H1 (cell line): ENCODE results near the gene SLC7A10. TPM values are rescaled to one million over a fixed set of nuclear protein-coding genes. Genes with fewer than 3 reads are reported as not detected.

ENCODE experiments used
- CTCF ChIA-PET: fragments of 300-600 bp; sonication (Branson Sonifier 250); formaldehyde crosslinking; loops from one replicate; lab custom pipeline; 2021; ENCODE audit not compliant: partially characterized antibody; lab: Charles Lee
- POLR2A ChIA-PET: fragments of 300-600 bp; sonication (Branson Sonifier 250); formaldehyde crosslinking; loops from one replicate; lab custom pipeline; 2021; ENCODE audit warnings: inconsistent platforms; ENCODE audit not compliant: partially characterized antibody; lab: Charles Lee
- DNase-seq, 2 experiments: peaks; one replicate each; pipeline versions ENCODE4 v3.0.0 to v3.0.0-alpha.2; 2010 to 2022; ENCODE audit warnings: low spot score in 2 of 2, low read depth in 1 of 2, mixed read lengths in 1 of 2
- FAIRE-seq: peaks from 2 replicates; lab custom pipeline; 2011; peaks lifted over from hg19 to GRCh38; lab: Jason Lieb, UNC
- H2AFZ ChIP-seq: 2 replicates; pipeline ENCODE4 v1.8.1; 2012; ENCODE audit warnings: low read length, inconsistent platforms
- H2AK5ac ChIP-seq: 2 replicates; pipeline ENCODE4 v1.6.1; 2013; ENCODE audit warnings: low read depth, low read length
- H2BK120ac ChIP-seq: replicated peaks from 2 replicates; pipeline ENCODE3; 2013; ENCODE audit warnings: low read depth, low read length, inconsistent platforms
- H2BK12ac ChIP-seq: 2 replicates; pipeline ENCODE4 v1.6.1; 2013; ENCODE audit warnings: low read depth, low read length
- H2BK15ac ChIP-seq: 2 replicates; pipeline ENCODE4 v1.6.1; 2013; ENCODE audit warnings: low read length
- H2BK20ac ChIP-seq: 2 replicates; pipeline ENCODE4 v1.6.1; 2013; ENCODE audit warnings: low read length
- H2BK5ac ChIP-seq: 2 replicates; pipeline ENCODE4 v1.6.1; 2013; ENCODE audit warnings: low read depth, low read length
- H3K14ac ChIP-seq: 2 replicates; pipeline ENCODE4 v1.6.1; 2013; ENCODE audit warnings: inconsistent platforms; ENCODE audit not compliant: insufficient read length
- H3K18ac ChIP-seq: 2 replicates; pipeline ENCODE4 v1.6.1; 2013; ENCODE audit warnings: low read length; ENCODE audit errors: extremely low read depth
- H3K23ac ChIP-seq: 2 replicates; pipeline ENCODE4 v1.6.1; 2013; ENCODE audit warnings: inconsistent platforms; ENCODE audit not compliant: insufficient read length
- H3K23me2 ChIP-seq: 2 replicates; pipeline ENCODE4 v1.6.1; 2013; ENCODE audit warnings: low read depth, low read length
- H3K27ac ChIP-seq: 2 replicates; pipeline ENCODE4 v1.6.1; 2011; ENCODE audit warnings: low read depth, low read length, inconsistent platforms
- H3K27me3 ChIP-seq, 4 experiments: replicated peaks in 1 of 4; 1 replicate in 1 of 4; 2 replicates in 3 of 4; pipeline versions ENCODE4 v1.6.1 to v1.8.1; 2011 to 2013; ENCODE audit warnings: low read length in 3 of 4, mild to moderate bottlenecking in 3 of 4, inconsistent platforms in 2 of 4, mixed read lengths in 2 of 4, moderate library complexity in 1 of 4; ENCODE audit not compliant: control insufficient read depth in 3 of 4, insufficient read depth in 3 of 4; ENCODE audit errors: extremely low read depth in 1 of 4
- H3K36me3 ChIP-seq, 4 experiments: 2 replicates each; pipeline versions ENCODE4 v1.6.1 to v1.8.1; 2011 to 2013; ENCODE audit warnings: mild to moderate bottlenecking in 4 of 4, low read length in 3 of 4, moderate library complexity in 2 of 4, control low read depth in 1 of 4, inconsistent platforms in 1 of 4; ENCODE audit not compliant: insufficient read depth in 4 of 4, control insufficient read depth in 2 of 4
- H3K4ac ChIP-seq: replicated peaks from 2 replicates; pipeline ENCODE3; 2013; ENCODE audit warnings: low read length, low read depth, mixed read lengths, inconsistent platforms; ENCODE audit not compliant: insufficient read length
- H3K4me1 ChIP-seq, 4 experiments: replicated peaks in 1 of 4; 1 replicate in 1 of 4; 2 replicates in 3 of 4; pipeline versions ENCODE4 v1.6.1 to v1.8.1; 2011 to 2013; ENCODE audit warnings: low read length in 3 of 4, inconsistent platforms in 2 of 4, mixed read lengths in 1 of 4; ENCODE audit not compliant: insufficient read depth in 4 of 4, control insufficient read depth in 3 of 4
- H3K4me2 ChIP-seq, 2 experiments: 2 replicates each; pipeline versions ENCODE4 v1.6.1 to v1.8.1; 2011 to 2013; ENCODE audit warnings: low read depth in 2 of 2, low read length in 2 of 2, control low read depth in 1 of 2, inconsistent platforms in 1 of 2, mild to moderate bottlenecking in 1 of 2; ENCODE audit not compliant: insufficient read depth in 1 of 2
- H3K4me3 ChIP-seq, 4 experiments: fragments of 200-600, 300-600 bp in 1 of 4; sonication (generic), shearing (Covaris generic), sonication (Bioruptor Twin) in 1 of 4; 2 replicates each; pipeline versions ENCODE4 v1.5.1 to v1.8.1; 2011 to 2016; ENCODE audit warnings: low read length in 4 of 4, low read depth in 3 of 4, control low read depth in 2 of 4, inconsistent platforms in 2 of 4, mild to moderate bottlenecking in 2 of 4, mixed read lengths in 1 of 4, moderate library complexity in 1 of 4; ENCODE audit not compliant: insufficient read depth in 2 of 4; ENCODE audit errors: extremely low read depth in 1 of 4
- H3K56ac ChIP-seq: replicated peaks from 2 replicates; pipeline ENCODE3; 2013; ENCODE audit warnings: low read depth, mild to moderate bottlenecking, mixed read lengths, low read length, inconsistent platforms; ENCODE audit not compliant: insufficient read length
- H3K79me1 ChIP-seq: 2 replicates; pipeline ENCODE4 v1.6.1; 2013; ENCODE audit warnings: low read depth, low read length, control low read depth
- H3K79me2 ChIP-seq, 2 experiments: 2 replicates each; pipeline versions ENCODE4 v1.6.1 to v1.8.1; 2012 to 2013; ENCODE audit warnings: low read length in 2 of 2, mild to moderate bottlenecking in 2 of 2, inconsistent platforms in 1 of 2; ENCODE audit not compliant: insufficient read depth in 2 of 2, control insufficient read depth in 1 of 2
- H3K9ac ChIP-seq, 4 experiments: replicated peaks in 1 of 4; 1 replicate in 1 of 4; 2 replicates in 3 of 4; pipeline versions ENCODE4 v1.6.1 to v1.8.1; 2011 to 2013; ENCODE audit warnings: low read depth in 3 of 4, low read length in 3 of 4, control low read depth in 2 of 4, mild to moderate bottlenecking in 2 of 4, moderate library complexity in 2 of 4, inconsistent platforms in 1 of 4; ENCODE audit errors: extremely low read depth in 1 of 4
- H3K9me3 ChIP-seq, 2 experiments: 2 replicates each; pipeline versions ENCODE4 v1.6.1 to v1.8.1; 2012 to 2013; ENCODE audit warnings: mild to moderate bottlenecking in 2 of 2, moderate library complexity in 2 of 2, control low read depth in 1 of 2, inconsistent platforms in 1 of 2, low read depth in 1 of 2, low read length in 1 of 2, mixed read lengths in 1 of 2; ENCODE audit not compliant: insufficient read depth in 2 of 2
- H4K20me1 ChIP-seq, 2 experiments: replicated peaks in 1 of 2; 2 replicates each; pipeline versions ENCODE3 to v1.8.1; 2011 to 2013; ENCODE audit warnings: inconsistent platforms in 2 of 2, low read length in 2 of 2, mild to moderate bottlenecking in 1 of 2; ENCODE audit not compliant: insufficient read depth in 2 of 2, control insufficient read depth in 1 of 2
- H4K5ac ChIP-seq: 2 replicates; pipeline ENCODE4 v1.6.1; 2013; ENCODE audit warnings: low read length, low read depth, mixed read lengths, inconsistent platforms; ENCODE audit not compliant: insufficient read length
- H4K8ac ChIP-seq: 2 replicates; pipeline ENCODE4 v1.8.0; 2013; ENCODE audit warnings: mild to moderate bottlenecking, moderate library complexity, low read length, inconsistent platforms; ENCODE audit not compliant: insufficient read depth; ENCODE audit errors: extremely low read depth
- H4K91ac ChIP-seq: replicated peaks from 2 replicates; pipeline ENCODE3; 2013; ENCODE audit warnings: low read length, mixed read lengths, inconsistent platforms; ENCODE audit not compliant: insufficient read length
- FOSL1 ChIP-seq: IDR thresholded peaks from 2 replicates; pipeline ENCODE4 v1.6.1; 2011; ENCODE audit warnings: mild to moderate bottlenecking, low read depth, low read length, moderate library complexity; ENCODE audit not compliant: insufficient read depth
- HDAC2 ChIP-seq, 2 experiments: fragments of 300-600 bp in 1 of 2; sonication (generic) in 1 of 2; IDR thresholded peaks; 2 replicates each; pipeline ENCODE4 v1.6.1; 2011 to 2012; ENCODE audit warnings: low read depth in 2 of 2, low read length in 2 of 2, mild to moderate bottlenecking in 2 of 2, moderate library complexity in 2 of 2, borderline replicate concordance in 1 of 2, inconsistent platforms in 1 of 2
- MAFK ChIP-seq: IDR thresholded peaks from 2 replicates; pipeline ENCODE4 v1.6.1; 2012; ENCODE audit warnings: low read depth, mild to moderate bottlenecking, improper control_type of control experiment, low read length
- SIX5 ChIP-seq: IDR thresholded peaks from 2 replicates; pipeline ENCODE4 v1.6.1; 2011; ENCODE audit warnings: mild to moderate bottlenecking, low read depth, low read length
- SP2 ChIP-seq: IDR thresholded peaks from 2 replicates; pipeline ENCODE4 v1.6.1; 2012; ENCODE audit warnings: mild to moderate bottlenecking, low read length, inconsistent platforms
- SP4 ChIP-seq: IDR thresholded peaks from 2 replicates; pipeline ENCODE4 v1.6.1; 2012; ENCODE audit warnings: low read length, inconsistent platforms
- TEAD4 ChIP-seq: IDR thresholded peaks from 2 replicates; pipeline ENCODE4 v1.6.1; 2012; ENCODE audit warnings: low read depth, low read length, inconsistent platforms, mixed read lengths
- USF2 ChIP-seq: IDR thresholded peaks from 2 replicates; pipeline ENCODE4 v1.6.1; 2011; ENCODE audit warnings: low read length, improper control_type of control experiment
- ZNF274 ChIP-seq: IDR thresholded peaks from 2 replicates; pipeline ENCODE4 v1.7.0; 2012; ENCODE audit warnings: low read length, borderline replicate concordance; ENCODE audit errors: extremely low read depth
- WGBS, 2 experiments: shearing (Covaris generic) in 1 of 2; methylation state at CpG; one replicate each; pipeline versions ENCODE4 v1.1.6 to v1.1.7; 2013 to 2015; ENCODE audit warnings: low lambda C conversion rate in 2 of 2, mixed read lengths in 2 of 2, inconsistent platforms in 1 of 2, low coverage in 1 of 2, missing lambda C conversion rate in 1 of 2; ENCODE audit not compliant: insufficient replicate concordance in 2 of 2, insufficient coverage in 1 of 2, insufficient read length in 1 of 2; ENCODE audit errors: extremely low coverage in 1 of 2, missing lambda C conversion rate in 1 of 2; 5-methylcytosine and 5-hydroxymethylcytosine counted together
- polyA plus RNA-seq, 7 experiments: library from polyadenylated mRNA; depleted of rRNA in 3 of 7; stranded (reverse) in 5 of 7; unstranded in 2 of 7; fragments of >200 nt in 5 of 7; fragments of 200-250 nt in 2 of 7; gene quantifications; 1 replicate in 5 of 7; 2 replicates in 1 of 7; 4 replicates in 1 of 7; pipeline versions ENCODE4 v1.2.1 to v1.2.3, GENCODE V29; 2011 to 2013; ENCODE audit warnings: missing spikeins in 2 of 7, mixed read lengths in 2 of 7
- total RNA-seq: library from RNA; stranded (reverse); fragmentation: NEBNext Ultra II Directional; extraction: Animal tissue kit (Norgen Biotek cat#: 25700); gene quantifications from 2 replicates; pipeline ENCODE4 v1.2.1, GENCODE V29; 2021

Gene SLC7A10
- total and polyA plus RNA-seq, 2 of the 8 experiments (the other 6 are each of a cell fraction or from before 2014, with no cell fraction given) = 3.7 to 7.1 TPM

- no peak overlapping the region for H3K14ac ChIP-seq
- ChIA-PET CTCF (interaction anchor here (0.6 to 3.6 kb wide), 7 partner anchors 9 to 130 kb away, joined by 3 to 16 read pairs (median 7); partner anchors contain the start of gene CEBPA), POLR2A (interaction anchor here (0.6 to 1.7 kb wide), 2 partner anchors 68 to 108 kb away, joined by 3 read pairs; no protein-coding TSS in a partner anchor)
- H3K79me2 ChIP-seq = no peaks in the 10 kb centered on the region
- H3K23ac ChIP-seq = no peak overlapping the region
- H3K18ac ChIP-seq = no peak overlapping the region
- H4K5ac ChIP-seq = no peak overlapping the region
- H3K4me3 ChIP-seq = no peak overlapping the region
- H3K27ac ChIP-seq = no peak overlapping the region
- no peak overlapping the region for H3K4ac ChIP-seq
- no peak overlapping the region for H2BK5ac ChIP-seq
- WGBS, 2 experiments = 92% methylated on average over 21 of the region's 22 CpGs; no CpG with 5 or more reads in 1 of the 2 experiments
- no peaks in the 10 kb centered on the region for H3K23me2 ChIP-seq
- H3K4me2 ChIP-seq = no peak overlapping the region
- H2AK5ac ChIP-seq = no peak overlapping the region
- FAIRE-seq = no peak
- no peaks in the 10 kb centered on the region for H3K79me1 ChIP-seq
- H4K8ac ChIP-seq = peak overlapping the region; percentile 51; the same call in 1 of the 2 replicates
- no peak for TF ChIP-seq MAFK
- TF ChIP-seq SIX5 = no peak
- TF ChIP-seq HDAC2 (IDR thresholded peaks at IDR 0.05; ENCODE audit: borderline replicate concordance in 1 of 2, low read depth in 2 of 2, low read length in 2 of 2) = no peak
- TF ChIP-seq USF2 = no peak
- no peak for TF ChIP-seq SP4
- TF ChIP-seq TEAD4 = no peak
- TF ChIP-seq FOSL1 = no peak
- TF ChIP-seq ZNF274 = no peak
- TF ChIP-seq SP2 = no peak
- no peaks in the 10 kb centered on the region for H3K36me3 ChIP-seq
- no peak for DNase-seq
- H2BK20ac ChIP-seq = no peak overlapping the region
- H3K27me3 ChIP-seq = no peaks in the 10 kb centered on the region
- H2AFZ ChIP-seq = no peak overlapping the region
- peaks cover 0 to 3% (median 2%) of the 10 kb centered on the region in 4 experiments; a peak in 5 of 7 replicates for H3K4me1 ChIP-seq
- H3K56ac ChIP-seq = no peak overlapping the region
- H3K9me3 ChIP-seq = no peaks in the 10 kb centered on the region
- no peaks in the 10 kb centered on the region for H4K20me1 ChIP-seq
- no peak overlapping the region for H3K9ac ChIP-seq
- 0 out of 2 replicates have a peak overlapping the region, but pooled peaks have one; percentile 27 for H2BK12ac ChIP-seq
- no peak overlapping the region for H2BK15ac ChIP-seq
- no peak overlapping the region for H4K91ac ChIP-seq
- no peak overlapping the region for H2BK120ac ChIP-seq
Measured at GRCh38 chr19:33268162-33268991, 42.7 kb upstream of the SLC7A10 start.
